CD4-positive, alpha-beta T cell (primary cell): ENCODE measurements around the gene SPOCK1. TPM values are rescaled to one million over a fixed set of nuclear protein-coding genes. Genes with fewer than 3 reads are reported as not detected.

Experiments used
- ATAC-seq: fragments of 200-7000 bp; cut with Tn5 transposase; one replicate; pipeline ENCODE4 v1.10.0; 2022; ENCODE audit warnings: mild to moderate bottlenecking; ENCODE audit not compliant: poor library complexity
- CTCF ChIA-PET: fragments of 350-600 bp; sonication (Branson Sonifier 250); formaldehyde crosslinking; loops from one replicate; lab custom pipeline; 2021; ENCODE audit warnings: antibody characterized with exemption, inconsistent platforms; lab: Charles Lee
- POLR2A ChIA-PET: fragments of 350-600 bp; sonication (Branson Sonifier 250); formaldehyde crosslinking; loops from one replicate; lab custom pipeline; 2021; ENCODE audit warnings: antibody characterized with exemption, inconsistent platforms; lab: Charles Lee
- DNase-seq, 14 experiments: peaks; one replicate each; pipeline ENCODE4 v3.0.0-alpha.2; 2013 to 2020; ENCODE audit warnings: mixed read lengths in 2 of 14
- H3K27ac ChIP-seq, 2 donors: one replicate each; pipeline versions ENCODE4 v1.5.1 to v1.7.0; 2013; ENCODE audit warnings: low read length in 2 of 2, low read depth in 1 of 2, mild to moderate bottlenecking in 1 of 2
- H3K27me3 ChIP-seq, 2 experiments: 1 replicate in 1 of 2; 2 replicates in 1 of 2; pipeline versions ENCODE4 v1.6.1 to v1.7.0; 2013; ENCODE audit warnings: low read length in 2 of 2, control low read depth in 1 of 2, mild to moderate bottlenecking in 1 of 2, moderate library complexity in 1 of 2; ENCODE audit not compliant: insufficient read depth in 2 of 2, control insufficient read depth in 1 of 2
- H3K36me3 ChIP-seq: one replicate; pipeline ENCODE4 v1.6.1; 2013; ENCODE audit warnings: low read length, control low read depth; ENCODE audit not compliant: insufficient read depth
- H3K4me1 ChIP-seq: one replicate; pipeline ENCODE4 v1.6.1; 2013; ENCODE audit warnings: low read length, control low read depth; ENCODE audit not compliant: insufficient read depth
- H3K4me3 ChIP-seq: one replicate; pipeline ENCODE4 v1.5.1; 2013; ENCODE audit warnings: mild to moderate bottlenecking, low read length, moderate library complexity
- H3K9me3 ChIP-seq, 2 experiments: 1 replicate in 1 of 2; 2 replicates in 1 of 2; pipeline versions ENCODE4 v1.6.1 to v1.7.0; 2013; ENCODE audit warnings: low read length in 2 of 2, mild to moderate bottlenecking in 2 of 2, control low read depth in 1 of 2, moderate library complexity in 1 of 2; ENCODE audit not compliant: control insufficient read depth in 1 of 2, insufficient read depth in 1 of 2
- H3K27ac Mint-ChIP-seq: one replicate; pipeline ENCODE4 v1.8.0; 2020; ENCODE audit warnings: mixed read lengths
- H3K27me3 Mint-ChIP-seq: one replicate; pipeline ENCODE4 v1.8.0; 2021; ENCODE audit warnings: mixed read lengths
- H3K36me3 Mint-ChIP-seq: one replicate; pipeline ENCODE4 v1.8.0; 2021; ENCODE audit warnings: low read depth, mixed read lengths
- H3K4me1 Mint-ChIP-seq: one replicate; pipeline ENCODE4 v1.8.0; 2021; ENCODE audit warnings: low read depth, mixed read lengths
- H3K4me3 Mint-ChIP-seq: one replicate; pipeline ENCODE4 v1.8.0; 2020; ENCODE audit warnings: mild to moderate bottlenecking, mixed read lengths
- H3K9me3 Mint-ChIP-seq: one replicate; pipeline ENCODE4 v1.8.0; 2020; ENCODE audit warnings: mixed read lengths
- intact Hi-C, 2 experiments: fragments of 100-400 bp; cut with DNase I in 1 of 2; cut with micrococcal nuclease in 1 of 2; formaldehyde crosslinking; loops; one replicate each; pipeline versions ENCODE4 v1.15.1 to v1.9.0; 2023 to 2025; cut with DNase I, micrococcal nuclease
- total RNA-seq, 174 experiments: library from RNA in 2 of 174; stranded (reverse) in 2 of 174; gene quantifications; one replicate each; pipeline ENCODE4 v1.2.3 and lab custom pipeline; 2021 to 2026
- TF ChIP-seq, protein P1 (sequence below): fragments of 200-600 bp; IDR thresholded peaks from one replicate; pipeline ENCODE4 v1.8.0; 2022; ENCODE audit warnings: antibody characterized with exemption, mild to moderate bottlenecking

SPOCK1 gene
- total RNA-seq, 2 experiments from 2014 or later, result not detected

DNA sequence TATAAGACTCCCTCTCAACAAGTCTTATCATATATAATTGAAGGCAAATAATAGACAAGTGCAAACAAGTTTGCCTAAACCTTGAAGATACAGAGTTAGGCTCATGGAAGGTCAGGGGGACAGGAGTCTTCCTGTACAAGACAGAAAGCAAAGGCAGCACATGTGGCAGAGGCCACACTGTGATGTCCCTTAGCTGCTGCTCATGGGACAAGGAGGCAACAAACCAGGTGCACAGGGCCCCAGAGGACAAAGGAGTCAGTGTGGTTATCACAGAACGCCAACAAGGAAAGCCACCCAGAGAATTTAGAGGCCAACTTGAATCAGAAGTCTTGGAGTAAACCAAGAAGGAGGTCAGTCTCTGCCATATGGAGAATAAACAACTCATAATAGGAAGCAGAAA is 444.8 kb downstream of the SPOCK1 start:
- ChIA-PET CTCF (no interaction called here), POLR2A (no interaction called here)
- TF ChIP-seq, protein P1, sequence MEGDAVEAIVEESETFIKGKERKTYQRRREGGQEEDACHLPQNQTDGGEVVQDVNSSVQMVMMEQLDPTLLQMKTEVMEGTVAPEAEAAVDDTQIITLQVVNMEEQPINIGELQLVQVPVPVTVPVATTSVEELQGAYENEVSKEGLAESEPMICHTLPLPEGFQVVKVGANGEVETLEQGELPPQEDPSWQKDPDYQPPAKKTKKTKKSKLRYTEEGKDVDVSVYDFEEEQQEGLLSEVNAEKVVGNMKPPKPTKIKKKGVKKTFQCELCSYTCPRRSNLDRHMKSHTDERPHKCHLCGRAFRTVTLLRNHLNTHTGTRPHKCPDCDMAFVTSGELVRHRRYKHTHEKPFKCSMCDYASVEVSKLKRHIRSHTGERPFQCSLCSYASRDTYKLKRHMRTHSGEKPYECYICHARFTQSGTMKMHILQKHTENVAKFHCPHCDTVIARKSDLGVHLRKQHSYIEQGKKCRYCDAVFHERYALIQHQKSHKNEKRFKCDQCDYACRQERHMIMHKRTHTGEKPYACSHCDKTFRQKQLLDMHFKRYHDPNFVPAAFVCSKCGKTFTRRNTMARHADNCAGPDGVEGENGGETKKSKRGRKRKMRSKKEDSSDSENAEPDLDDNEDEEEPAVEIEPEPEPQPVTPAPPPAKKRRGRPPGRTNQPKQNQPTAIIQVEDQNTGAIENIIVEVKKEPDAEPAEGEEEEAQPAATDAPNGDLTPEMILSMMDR, result no peak
- Mint-ChIP-seq H3K4me1 (no peaks in the 10 kb centered on the region), H3K27ac (no peak overlapping the region), H3K4me3 (no peak overlapping the region), H3K9me3 (no peaks in the 10 kb centered on the region), H3K36me3 (no peaks in the 10 kb centered on the region), H3K27me3 (peaks cover 7% of the 10 kb centered on the region)
- Histone ChIP-seq H3K9me3 (no peaks in the 10 kb centered on the region), H3K27me3 (no peaks in the 10 kb centered on the region), H3K4me1 (no peaks in the 10 kb centered on the region), H3K4me3 (no peak overlapping the region), H3K36me3 (no peaks in the 10 kb centered on the region), H3K27ac (no peak overlapping the region)
- no peak for DNase-seq
- no peak for ATAC-seq
- intact Hi-C loops, result no loop called here

DNA sequence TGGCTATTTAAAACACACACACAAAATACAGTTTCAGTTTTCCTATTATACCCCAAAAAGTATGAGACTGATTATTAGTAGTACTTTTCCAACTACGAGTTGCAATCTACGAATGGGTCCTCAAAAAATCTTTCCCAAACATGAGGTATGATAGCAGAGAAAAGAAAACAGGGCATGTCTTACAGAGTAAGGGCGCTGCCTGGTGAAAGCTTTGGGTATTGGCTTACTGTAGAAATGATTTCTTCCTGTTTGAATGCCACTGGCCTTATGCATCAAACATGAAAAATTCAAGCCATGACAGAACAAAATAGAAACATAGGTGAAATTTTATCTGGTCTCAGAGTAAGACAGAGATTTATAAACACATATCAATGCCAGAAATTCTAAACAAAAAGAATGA is 448.0 kb downstream of the SPOCK1 start:
- no peak for ATAC-seq
- intact Hi-C loops, result no loop called here
- CTCF ChIA-PET, result no interaction called here

DNA sequence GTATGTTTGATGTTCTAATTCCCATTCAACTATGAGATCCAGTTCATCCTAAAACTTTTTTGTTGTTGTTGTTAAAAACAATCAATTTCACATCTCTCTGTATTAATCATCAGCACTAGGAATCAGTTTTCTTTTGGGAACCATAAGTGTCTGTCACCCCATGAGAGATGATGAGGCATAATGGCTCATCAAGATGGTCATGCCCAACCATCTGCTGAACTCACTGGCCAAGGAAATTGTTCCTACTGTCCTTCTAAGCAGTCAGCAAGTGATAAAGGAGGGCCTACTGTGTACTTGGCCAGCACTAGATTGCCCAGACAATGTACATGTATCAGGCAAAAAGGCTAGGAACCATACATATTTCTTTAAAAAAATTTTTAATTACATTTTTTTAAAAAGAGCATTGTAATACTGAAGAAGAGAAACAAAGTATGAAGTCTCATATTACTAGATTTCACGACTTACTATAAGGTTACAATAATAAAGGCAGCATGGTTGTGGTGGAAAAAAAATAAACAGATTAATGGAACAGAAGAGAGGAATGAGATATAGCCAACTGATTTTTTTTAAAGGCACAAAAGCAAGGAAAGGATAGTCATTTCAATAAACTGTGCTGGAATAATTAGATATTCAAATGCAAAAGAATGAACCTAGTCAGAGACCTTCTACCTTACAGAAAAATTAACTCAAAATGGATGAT is 458.3 kb downstream of the SPOCK1 start:
- no peaks in the 10 kb centered on the region for H3K36me3 ChIP-seq
- no peaks in the 10 kb centered on the region for H3K4me1 Mint-ChIP-seq
- ATAC-seq (no peak), DNase-seq (no peak)
- CTCF ChIA-PET, result no interaction called here
- H3K4me1 ChIP-seq, result no peaks in the 10 kb centered on the region
- H3K27me3 Mint-ChIP-seq, result peaks cover 7% of the 10 kb centered on the region
- peaks cover 0 to 4% of the 10 kb centered on the region in 2 experiments for H3K9me3 ChIP-seq
- no peak overlapping the region for H3K4me3 Mint-ChIP-seq
- no peaks in the 10 kb centered on the region for H3K36me3 Mint-ChIP-seq
- intact Hi-C loops, result no loop called here
- POLR2A ChIA-PET, result no interaction called here
- H3K4me3 ChIP-seq, result no peak overlapping the region
- TF ChIP-seq, protein P1, result no peak
- no peak overlapping the region for H3K27ac Mint-ChIP-seq
- no peak overlapping the region for H3K27ac ChIP-seq
- H3K9me3 Mint-ChIP-seq, result peaks cover 6% of the 10 kb centered on the region
- no peaks in the 10 kb centered on the region for H3K27me3 ChIP-seq

More for the DNA sequence above, 448.0 kb downstream of the SPOCK1 start:
- TF ChIP-seq, protein P1, result no peak
- no peaks in the 10 kb centered on the region for H3K27me3 ChIP-seq
- no peaks in the 10 kb centered on the region for H3K9me3 Mint-ChIP-seq
- no peak for DNase-seq
- no peaks in the 10 kb centered on the region for H3K4me1 ChIP-seq
- H3K36me3 ChIP-seq, result no peaks in the 10 kb centered on the region
- no peaks in the 10 kb centered on the region for H3K36me3 Mint-ChIP-seq
- H3K27me3 Mint-ChIP-seq, result no peaks in the 10 kb centered on the region
- H3K27ac ChIP-seq, result no peak overlapping the region
- H3K4me1 Mint-ChIP-seq, result no peaks in the 10 kb centered on the region
- H3K9me3 ChIP-seq, result no peaks in the 10 kb centered on the region
- POLR2A ChIA-PET, result no interaction called here
- H3K4me3 ChIP-seq, result no peak overlapping the region
- H3K4me3 Mint-ChIP-seq, result no peak overlapping the region
- H3K27ac Mint-ChIP-seq, result no peak overlapping the region
